Activated CD8-positive, alpha-beta memory T cell treated with anti-CD3 and anti-CD28 coated beads for 48 hours (primary cell): ENCODE data around the gene RHCE.
"Not testable (repeated sequence)": the region's sequence is repeated elsewhere in the genome, so short reads cannot be mapped to it uniquely, and the experiment has no call there.

Source experiments
- DNase-seq, 3 experiments: peaks; one replicate each; pipeline ENCODE4 v3.0.0-alpha.2; 2020; ENCODE audit warnings: low read depth in 2 of 3, low spot score in 2 of 3

RHCE gene

GRCh38 chr1:25420715-25421114, at the start of gene RHCE:
Gene RHCE, minus strand, starts transcription at chr1:25420825. Its CDS starts 39 bp downstream, at chr1:25420786.
- DNase-seq, result not testable (repeated sequence)

- no peak for DNase-seq
Observed at GRCh38 chr1:25469177-25469576, 48.6 kb upstream of the RHCE start.

- no peak for DNase-seq
Observed at GRCh38 chr1:25468033-25468432, 47.4 kb upstream of the RHCE start.

- DNase-seq, result no peak
Observed at GRCh38 chr1:25467616-25468015, 47.0 kb upstream of the RHCE start.

GRCh38 chr1:25467193-25467592, 46.6 kb upstream of the RHCE start:
- no peak for DNase-seq

GRCh38 chr1:25462732-25463131, 42.1 kb upstream of the RHCE start:
- no peak for DNase-seq

- no peak for DNase-seq
Observed at GRCh38 chr1:25461849-25462248, 41.2 kb upstream of the RHCE start.

GRCh38 chr1:25460816-25461215, 40.2 kb upstream of the RHCE start:
- DNase-seq, result not testable (repeated sequence)

- no peak for DNase-seq
Observed at GRCh38 chr1:25460020-25460419, 39.4 kb upstream of the RHCE start.

- DNase-seq, result no peak
Observed at GRCh38 chr1:25458541-25459298, 38.1 kb upstream of the RHCE start.

GRCh38 chr1:25456502-25456901, 35.9 kb upstream of the RHCE start:
- DNase-seq, result no peak

- no peak for DNase-seq
Observed at GRCh38 chr1:25451908-25452307, 31.3 kb upstream of the RHCE start.

GRCh38 chr1:25450891-25451290, 30.3 kb upstream of the RHCE start:
- DNase-seq, result no peak

- DNase-seq, result no peak
Observed at GRCh38 chr1:25447547-25447946, 26.9 kb upstream of the RHCE start.

GRCh38 chr1:25445993-25446538, 25.4 kb upstream of the RHCE start:
- DNase-seq, result no peak

- not testable (repeated sequence) for DNase-seq
Observed at GRCh38 chr1:25444604-25445003, 24.0 kb upstream of the RHCE start.

GRCh38 chr1:25443030-25443699, 22.5 kb upstream of the RHCE start:
- no peak for DNase-seq

GRCh38 chr1:25442178-25442577, 21.6 kb upstream of the RHCE start:
- DNase-seq, result no peak

GRCh38 chr1:25439287-25439686, 18.7 kb upstream of the RHCE start:
- no peak for DNase-seq

- DNase-seq, result no peak
Observed at GRCh38 chr1:25437672-25438071, 17.0 kb upstream of the RHCE start.

GRCh38 chr1:25435397-25436108, 14.9 kb upstream of the RHCE start:
- DNase-seq, result no peak
